Measurements from ENCODE around the gene ABHD5.
A peak's percentile ranks its signal among the peaks of the same experiment; 100 is the strongest.
"Not testable (repeated sequence)": the region's sequence is repeated elsewhere in the genome, so short reads cannot be mapped to it uniquely, and the experiment has no call there.

ABHD5 gene

GRCh38 chr3:43690400-43691119, at the start of gene ABHD5:
Gene ABHD5 (plus strand): TSS chr3:43690938. CDS start chr3:43690993, 55 bp downstream.
- peak; percentile 62 for DNase-seq

- no peak for DNase-seq
Measured at GRCh38 chr3:43641306-43642114, 49.2 kb upstream of the ABHD5 start.

DNA sequence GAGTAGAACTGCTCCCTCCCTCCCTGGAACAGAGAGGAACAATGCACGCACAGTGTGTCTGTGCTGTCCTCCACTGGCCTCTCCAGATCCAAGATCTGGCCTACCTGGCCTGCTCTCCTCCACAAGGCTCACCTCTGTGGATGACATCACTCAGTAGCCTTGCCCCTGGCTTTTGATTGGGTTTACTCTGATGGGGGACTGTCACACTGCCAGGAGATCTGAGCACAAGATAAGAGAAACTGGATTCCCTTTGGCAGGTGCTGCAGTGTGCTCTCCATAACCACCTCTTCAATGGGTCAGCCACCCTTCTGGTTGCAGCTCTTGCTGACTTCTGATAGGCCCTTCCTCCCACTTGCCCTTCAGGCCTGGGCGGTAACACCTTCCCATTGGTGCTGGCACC, 46.3 kb upstream of the ABHD5 start:
- no peak for DNase-seq

- no peak for DNase-seq
Measured at GRCh38 chr3:43647331-43648166, 43.2 kb upstream of the ABHD5 start.

DNA sequence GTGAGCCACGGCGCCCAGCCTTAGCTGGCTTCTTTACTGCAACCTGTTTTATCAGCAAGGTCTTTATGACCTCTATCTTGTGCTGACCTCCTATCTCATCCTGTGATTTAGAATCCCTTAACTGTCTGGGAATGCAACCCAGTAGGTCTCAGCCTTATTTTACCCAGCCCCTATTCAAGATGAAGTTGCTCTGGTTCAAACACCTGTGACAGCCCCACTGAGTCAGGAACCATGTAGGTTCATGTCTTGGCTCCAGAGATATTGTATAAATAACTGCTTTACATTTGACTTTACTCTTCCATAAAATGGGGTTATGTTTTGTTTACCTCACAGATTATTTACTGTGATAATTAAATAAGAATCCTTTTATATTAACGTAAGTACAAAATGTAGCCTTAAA, 41.8 kb upstream of the ABHD5 start:
- no peak for DNase-seq

GRCh38 chr3:43649365-43649968, 41.3 kb upstream of the ABHD5 start:
- no peak for DNase-seq

DNA sequence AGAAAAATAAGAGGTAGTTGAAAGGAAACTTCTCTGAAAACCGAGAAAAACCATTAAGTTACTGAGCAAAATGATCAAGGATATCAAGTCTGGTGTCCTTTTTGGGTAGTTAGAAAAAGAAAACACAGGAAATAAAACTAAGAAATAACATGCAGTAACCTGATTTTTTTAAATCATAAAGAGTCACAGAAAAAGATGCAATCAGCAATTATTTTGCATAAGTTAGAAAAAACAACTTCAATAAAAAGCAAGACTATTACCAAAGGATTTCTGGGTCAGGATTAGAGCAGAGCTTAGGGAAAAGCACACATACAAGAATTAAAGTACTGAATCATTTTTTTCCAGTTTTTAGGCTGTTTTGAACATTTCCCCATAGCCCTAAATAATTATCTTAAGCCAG, 40.4 kb upstream of the ABHD5 start:
- no peak for DNase-seq

GRCh38 chr3:43656390-43656789, 34.3 kb upstream of the ABHD5 start:
- not testable (repeated sequence) for DNase-seq

- DNase-seq = no peak
Measured at GRCh38 chr3:43659250-43659880, 31.4 kb upstream of the ABHD5 start.

DNA sequence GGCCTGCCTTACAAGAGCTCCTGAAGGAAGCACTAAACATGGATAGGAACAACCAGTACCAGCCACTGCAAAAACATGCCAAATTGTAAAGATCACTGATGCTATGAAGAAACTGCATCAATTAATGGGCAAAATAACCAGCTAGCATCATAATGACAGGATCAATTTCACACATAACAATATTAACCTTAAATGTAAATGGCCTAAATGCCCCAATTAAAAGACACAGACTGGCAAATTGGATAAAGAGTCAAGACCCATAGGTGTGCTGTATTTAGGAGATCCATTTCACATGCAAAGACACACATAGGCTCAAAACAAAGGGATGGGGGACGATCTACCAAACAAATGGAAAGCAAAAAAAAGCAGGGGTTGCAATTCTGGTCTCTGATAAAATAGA, 29.4 kb upstream of the ABHD5 start:
- DNase-seq = not testable (repeated sequence)

- not testable (repeated sequence) for DNase-seq
Measured at GRCh38 chr3:43665011-43665410, 25.7 kb upstream of the ABHD5 start.

GRCh38 chr3:43670635-43671522, 19.9 kb upstream of the ABHD5 start:
- no peak for DNase-seq

GRCh38 chr3:43674345-43675085, 16.2 kb upstream of the ABHD5 start:
- no peak for DNase-seq

- no peak for DNase-seq
Measured at GRCh38 chr3:43675593-43675992, 15.1 kb upstream of the ABHD5 start.

- no peak for DNase-seq
Measured at GRCh38 chr3:43676441-43676840, 14.3 kb upstream of the ABHD5 start.

DNA sequence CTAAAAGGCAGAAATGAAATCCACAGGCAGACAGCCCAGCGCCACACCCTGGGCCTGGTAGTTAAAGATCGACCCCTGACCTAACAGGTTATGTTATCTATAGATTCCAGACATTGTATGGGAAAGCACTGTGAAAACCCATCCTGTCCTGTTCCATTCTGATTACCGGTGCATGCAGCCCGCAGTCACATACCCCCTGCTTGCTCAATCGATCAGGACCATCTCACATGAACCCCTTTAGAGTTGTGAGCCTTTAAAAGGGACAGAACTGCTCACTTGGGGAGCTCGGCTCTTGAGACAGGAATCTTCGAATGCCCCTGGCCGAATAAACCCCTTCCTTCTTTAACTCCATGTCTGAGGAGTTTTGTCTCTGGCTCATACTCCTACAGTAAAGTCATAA, 12.4 kb upstream of the ABHD5 start:
- not testable (repeated sequence) for DNase-seq

- not testable (repeated sequence) for DNase-seq
Measured at GRCh38 chr3:43678887-43679449, 11.8 kb upstream of the ABHD5 start.

DNA sequence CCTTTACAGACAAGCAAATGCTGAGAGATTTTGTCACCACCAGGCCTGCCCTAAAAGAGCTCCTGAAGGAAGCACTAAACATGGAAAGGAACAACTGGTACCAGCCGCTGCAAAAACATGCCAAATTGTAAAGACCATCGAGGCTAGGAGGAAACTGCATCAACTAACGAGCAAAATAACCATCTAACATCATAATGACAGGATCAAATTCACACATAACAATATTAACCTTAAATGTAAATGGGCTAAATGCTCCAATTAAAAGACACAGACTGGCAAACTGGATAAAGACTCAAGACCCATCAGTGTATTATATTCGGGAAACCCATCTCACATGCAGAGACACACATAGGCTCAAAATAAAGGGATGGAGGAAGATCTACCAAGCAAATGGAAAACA, 9.9 kb upstream of the ABHD5 start:
- not testable (repeated sequence) for DNase-seq

DNA sequence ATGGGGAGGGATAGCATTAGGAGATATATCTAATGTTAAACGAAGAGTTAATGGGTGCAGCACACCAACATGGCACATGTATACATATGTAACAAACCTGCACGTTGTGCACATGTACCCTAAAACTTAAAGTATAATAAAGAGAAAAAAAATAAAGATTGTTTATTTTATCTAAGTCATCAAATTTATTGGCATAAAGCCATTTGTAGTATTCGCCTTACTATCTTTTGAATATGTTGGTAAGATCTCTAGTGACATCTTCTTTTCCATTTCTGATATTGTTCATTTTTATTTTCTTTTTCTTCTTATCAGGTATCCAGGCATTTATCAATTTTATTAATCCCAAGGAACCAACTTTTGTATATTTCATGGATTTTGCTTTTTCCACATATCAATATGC, 5.8 kb upstream of the ABHD5 start:
- no peak for DNase-seq

DNA sequence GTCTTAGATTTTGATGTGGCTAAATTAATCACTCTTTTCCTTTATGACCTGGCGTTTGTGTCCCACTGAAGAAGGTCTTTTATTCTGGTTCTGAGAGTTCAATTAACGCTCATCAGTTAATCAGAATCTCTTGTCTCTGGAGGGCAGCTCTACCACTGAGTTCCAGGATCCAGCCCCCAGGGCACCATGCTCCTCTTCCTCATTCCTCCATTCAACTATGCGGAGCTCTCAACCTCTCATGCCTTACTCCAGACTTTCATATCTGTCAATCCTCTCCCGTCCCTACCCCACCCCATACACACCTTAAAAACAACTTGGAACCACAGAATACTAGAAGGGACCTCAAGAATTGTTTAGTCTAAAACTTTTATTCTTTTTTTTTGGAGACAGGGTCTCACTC, 4.8 kb upstream of the ABHD5 start:
- no peak for DNase-seq

All from NCI-H510A (cell line).